ENCODE results near the gene DNAJC5.

DNA sequence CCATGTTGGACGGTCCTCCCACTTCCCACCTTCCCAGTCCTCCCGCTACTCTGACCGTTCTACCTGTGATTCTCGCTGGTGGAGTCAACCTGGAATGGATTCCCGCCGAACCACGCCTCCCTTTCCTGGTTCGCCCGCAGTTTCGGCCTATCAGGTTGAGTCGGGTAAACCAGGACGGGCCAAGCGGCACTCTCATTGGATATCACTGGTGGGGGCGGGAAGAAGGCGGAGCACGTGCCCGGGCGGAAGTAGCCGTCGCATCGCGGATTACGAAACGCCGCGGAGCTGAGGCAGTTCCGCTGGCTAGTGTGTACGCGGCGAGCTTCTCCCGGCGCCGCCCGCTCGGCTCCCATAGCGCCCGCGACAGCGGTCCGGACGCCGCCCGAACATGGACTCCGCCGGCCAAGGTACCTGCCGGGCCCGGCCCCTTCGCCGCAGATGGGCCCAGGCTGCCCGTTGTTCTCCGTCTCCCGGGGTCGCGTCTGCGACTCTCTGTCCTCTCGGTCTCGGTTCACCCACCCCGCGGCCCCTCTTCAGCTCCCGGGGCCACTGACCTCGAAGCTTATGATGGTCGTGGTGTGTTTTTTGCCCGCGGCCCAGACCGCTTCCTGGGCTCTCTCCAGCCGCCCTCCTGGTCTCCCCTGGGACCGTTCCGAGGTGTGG is 29.8 kb upstream of the DNAJC5 start, which contains the start of gene TPD52L2:
- TF ChIP-seq EZH2 (IDR thresholded peaks at IDR 0.05; ENCODE audit: borderline replicate concordance, insufficient read depth, low read depth, low read length, poor library complexity, severe bottlenecking): no peak
- TF ChIP-seq, protein P1, sequence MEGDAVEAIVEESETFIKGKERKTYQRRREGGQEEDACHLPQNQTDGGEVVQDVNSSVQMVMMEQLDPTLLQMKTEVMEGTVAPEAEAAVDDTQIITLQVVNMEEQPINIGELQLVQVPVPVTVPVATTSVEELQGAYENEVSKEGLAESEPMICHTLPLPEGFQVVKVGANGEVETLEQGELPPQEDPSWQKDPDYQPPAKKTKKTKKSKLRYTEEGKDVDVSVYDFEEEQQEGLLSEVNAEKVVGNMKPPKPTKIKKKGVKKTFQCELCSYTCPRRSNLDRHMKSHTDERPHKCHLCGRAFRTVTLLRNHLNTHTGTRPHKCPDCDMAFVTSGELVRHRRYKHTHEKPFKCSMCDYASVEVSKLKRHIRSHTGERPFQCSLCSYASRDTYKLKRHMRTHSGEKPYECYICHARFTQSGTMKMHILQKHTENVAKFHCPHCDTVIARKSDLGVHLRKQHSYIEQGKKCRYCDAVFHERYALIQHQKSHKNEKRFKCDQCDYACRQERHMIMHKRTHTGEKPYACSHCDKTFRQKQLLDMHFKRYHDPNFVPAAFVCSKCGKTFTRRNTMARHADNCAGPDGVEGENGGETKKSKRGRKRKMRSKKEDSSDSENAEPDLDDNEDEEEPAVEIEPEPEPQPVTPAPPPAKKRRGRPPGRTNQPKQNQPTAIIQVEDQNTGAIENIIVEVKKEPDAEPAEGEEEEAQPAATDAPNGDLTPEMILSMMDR (IDR thresholded peaks at IDR 0.05): no peak

All from B cell (primary cell).